ENCODE measurements around the gene FOXO3.

- TF ChIP-seq, protein P1, sequence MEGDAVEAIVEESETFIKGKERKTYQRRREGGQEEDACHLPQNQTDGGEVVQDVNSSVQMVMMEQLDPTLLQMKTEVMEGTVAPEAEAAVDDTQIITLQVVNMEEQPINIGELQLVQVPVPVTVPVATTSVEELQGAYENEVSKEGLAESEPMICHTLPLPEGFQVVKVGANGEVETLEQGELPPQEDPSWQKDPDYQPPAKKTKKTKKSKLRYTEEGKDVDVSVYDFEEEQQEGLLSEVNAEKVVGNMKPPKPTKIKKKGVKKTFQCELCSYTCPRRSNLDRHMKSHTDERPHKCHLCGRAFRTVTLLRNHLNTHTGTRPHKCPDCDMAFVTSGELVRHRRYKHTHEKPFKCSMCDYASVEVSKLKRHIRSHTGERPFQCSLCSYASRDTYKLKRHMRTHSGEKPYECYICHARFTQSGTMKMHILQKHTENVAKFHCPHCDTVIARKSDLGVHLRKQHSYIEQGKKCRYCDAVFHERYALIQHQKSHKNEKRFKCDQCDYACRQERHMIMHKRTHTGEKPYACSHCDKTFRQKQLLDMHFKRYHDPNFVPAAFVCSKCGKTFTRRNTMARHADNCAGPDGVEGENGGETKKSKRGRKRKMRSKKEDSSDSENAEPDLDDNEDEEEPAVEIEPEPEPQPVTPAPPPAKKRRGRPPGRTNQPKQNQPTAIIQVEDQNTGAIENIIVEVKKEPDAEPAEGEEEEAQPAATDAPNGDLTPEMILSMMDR (IDR thresholded peaks at IDR 0.05), result no peak
- no peak for TF ChIP-seq POLR2A (IDR thresholded peaks at IDR 0.05)
- TF ChIP-seq POLR2AphosphoS5 (IDR thresholded peaks at IDR 0.05), result no peak
- TF ChIP-seq EP300 (IDR thresholded peaks at IDR 0.05; ENCODE audit: low read depth), result no peak
Observed at GRCh38 chr6:108627692-108628550, 67.2 kb downstream of the FOXO3 start.
